Retinal pigment epithelial cell (primary cell): Measurements from ENCODE around the gene TCOF1.

Experiments
- DNase-seq: peaks from one replicate; pipeline ENCODE4 v3.0.0-alpha.2; 2010; ENCODE audit warnings: low read depth
- H3K4me3 ChIP-seq: 2 replicates; pipeline ENCODE4 v1.5.1; 2011; ENCODE audit warnings: mild to moderate bottlenecking, low read length, control low read depth, moderate library complexity
- CTCF ChIP-seq: conservative IDR thresholded peaks from 2 replicates; pipeline ENCODE4 v1.5.1; 2011; ENCODE audit warnings: low read depth, low read length, control low read depth, inconsistent platforms

Gene TCOF1

GRCh38 chr5:150340614-150341255 is 16.8 kb upstream of the TCOF1 start:
- no peak for DNase-seq

GRCh38 chr5:150341331-150341730 is 16.2 kb upstream of the TCOF1 start:
- no peak overlapping the region for H3K4me3 ChIP-seq
- DNase-seq, result no peak
- no peak for TF ChIP-seq CTCF

More at GRCh38 chr5:150340614-150341255, 16.8 kb upstream of the TCOF1 start:
- no peak overlapping the region for H3K4me3 ChIP-seq
- TF ChIP-seq CTCF, result no peak

- no peak for TF ChIP-seq CTCF
- H3K4me3 ChIP-seq, result no peak overlapping the region
- no peak for DNase-seq
Observed at GRCh38 chr5:150341989-150342388, 15.5 kb upstream of the TCOF1 start.

- DNase-seq, result no peak
- TF ChIP-seq CTCF, result no peak
- H3K4me3 ChIP-seq, result no peak overlapping the region
Observed at GRCh38 chr5:150342583-150342982, 14.9 kb upstream of the TCOF1 start.

GRCh38 chr5:150343994-150344631 is 13.4 kb upstream of the TCOF1 start:
- no peak overlapping the region for H3K4me3 ChIP-seq
- TF ChIP-seq CTCF, result no peak
- DNase-seq, result no peak

- no peak for TF ChIP-seq CTCF
- no peak overlapping the region for H3K4me3 ChIP-seq
- no peak for DNase-seq
Observed at GRCh38 chr5:150345716-150346115, 11.8 kb upstream of the TCOF1 start.

- DNase-seq, result no peak
- H3K4me3 ChIP-seq, result no peak overlapping the region
- no peak for TF ChIP-seq CTCF
Observed at GRCh38 chr5:150346592-150346991, 10.9 kb upstream of the TCOF1 start.
